ENCODE measurements around the gene ABHD5.

ABHD5 gene

GRCh38 chr3:43718296-43718695 is 27.6 kb downstream of the ABHD5 start:
- no peak for DNase-seq (ENCODE audit: low spot score)

- DNase-seq (ENCODE audit: low spot score) = no peak
Measured at GRCh38 chr3:43723121-43723734, 32.5 kb downstream of the ABHD5 start.

GRCh38 chr3:43726521-43726920 is 35.8 kb downstream of the ABHD5 start:
- no peak for DNase-seq (ENCODE audit: low spot score)

GRCh38 chr3:43727930-43728329 is 37.2 kb downstream of the ABHD5 start:
- no peak for DNase-seq (ENCODE audit: low spot score)

- no peak for DNase-seq (ENCODE audit: low spot score)
Measured at GRCh38 chr3:43728476-43728875, 37.7 kb downstream of the ABHD5 start.

GRCh38 chr3:43728947-43729346 is 38.2 kb downstream of the ABHD5 start:
- DNase-seq (ENCODE audit: low spot score) = no peak

GRCh38 chr3:43729707-43730414 is 39.1 kb downstream of the ABHD5 start:
- no peak for DNase-seq (ENCODE audit: low spot score)

GRCh38 chr3:43732747-43733425 is 42.1 kb downstream of the ABHD5 start:
- no peak for DNase-seq (ENCODE audit: low spot score)

- no peak for DNase-seq (ENCODE audit: low spot score)
Measured at GRCh38 chr3:43733459-43734384, 43.0 kb downstream of the ABHD5 start.

- no peak for DNase-seq (ENCODE audit: low spot score)
Measured at GRCh38 chr3:43734685-43735084, 43.9 kb downstream of the ABHD5 start.

- no peak for DNase-seq (ENCODE audit: low spot score)
Measured at GRCh38 chr3:43735618-43736017, 44.9 kb downstream of the ABHD5 start.

- no peak for DNase-seq (ENCODE audit: low spot score)
Measured at GRCh38 chr3:43736558-43737440, 46.1 kb downstream of the ABHD5 start.

GRCh38 chr3:43738305-43738704 is 47.6 kb downstream of the ABHD5 start:
- no peak for DNase-seq (ENCODE audit: low spot score)

- no peak for DNase-seq (ENCODE audit: low spot score)
Measured at GRCh38 chr3:43742920-43743319, 52.2 kb downstream of the ABHD5 start.

- DNase-seq (ENCODE audit: low spot score) = no peak
Measured at GRCh38 chr3:43747641-43748040, 56.9 kb downstream of the ABHD5 start.

GRCh38 chr3:43748179-43748578 is 57.4 kb downstream of the ABHD5 start:
- no peak for DNase-seq (ENCODE audit: low spot score)

- no peak for DNase-seq (ENCODE audit: low spot score)
Measured at GRCh38 chr3:43748645-43749044, 57.9 kb downstream of the ABHD5 start.

- DNase-seq (ENCODE audit: low spot score) = no peak
Measured at GRCh38 chr3:43752905-43753304, 62.2 kb downstream of the ABHD5 start.

- no peak for DNase-seq (ENCODE audit: low spot score)
Measured at GRCh38 chr3:43753741-43754715, 63.3 kb downstream of the ABHD5 start.
